Jurkat, Clone E6-1 (cell line): ENCODE measurements around the gene MAT1A.
"Not testable (repeated sequence)": the region's sequence is repeated elsewhere in the genome, so short reads cannot be mapped to it uniquely, and the experiment has no call there.

ENCODE experiments used
- DNase-seq: peaks from one replicate; pipeline ENCODE4 v3.0.0-alpha.2; 2011; ENCODE audit warnings: low read depth, low spot score
- H3K4me3 ChIP-seq: 2 replicates; pipeline ENCODE4 v1.5.1; 2011; ENCODE audit warnings: mild to moderate bottlenecking, low read length, control low read depth, moderate library complexity

MAT1A gene

GRCh38 chr10:80244371-80244770 is 45.1 kb downstream of the MAT1A start:
- H3K4me3 ChIP-seq, DNase-seq: not testable (repeated sequence)

DNA sequence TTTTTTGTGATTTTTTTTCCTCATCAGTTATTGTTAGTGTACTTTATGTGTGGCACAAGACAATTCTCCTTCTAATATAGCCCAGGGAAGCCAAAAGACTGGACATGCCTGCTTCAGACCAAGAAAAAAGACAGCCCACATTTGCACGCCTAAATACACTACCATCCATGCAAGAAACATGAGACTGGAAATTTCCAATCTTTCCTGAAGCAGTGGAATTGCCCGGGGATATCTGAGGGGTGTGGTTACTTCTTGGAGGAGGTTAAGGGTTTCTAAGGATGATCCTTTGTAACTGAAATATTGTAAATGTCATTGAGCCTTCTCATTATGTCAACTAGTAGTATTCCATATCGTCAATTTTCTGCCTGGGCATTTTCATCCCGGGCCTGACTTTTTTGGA is 47.1 kb downstream of the MAT1A start:
- DNase-seq, H3K4me3 ChIP-seq: not testable (repeated sequence)

DNA sequence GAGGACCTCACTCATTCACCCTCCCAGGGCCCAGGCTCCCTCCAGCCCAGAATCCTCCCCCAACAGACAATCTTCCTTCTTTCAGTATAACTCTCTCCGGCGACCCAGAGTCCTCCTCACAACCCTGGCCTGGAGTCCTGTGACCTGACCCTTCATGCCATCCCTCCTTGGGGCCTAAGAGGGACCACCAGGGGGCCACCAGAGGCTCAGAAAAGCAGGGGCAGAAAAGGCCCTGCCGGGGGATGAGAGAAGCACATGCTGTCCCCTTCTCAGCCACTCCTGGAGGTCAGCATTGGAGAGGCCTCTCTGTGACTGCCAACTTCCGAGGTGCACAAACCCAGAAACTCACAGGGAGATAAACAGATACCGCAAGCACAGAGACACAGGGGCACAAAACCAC is 53.0 kb downstream of the MAT1A start:
- not testable (repeated sequence) for H3K4me3 ChIP-seq, DNase-seq

DNA sequence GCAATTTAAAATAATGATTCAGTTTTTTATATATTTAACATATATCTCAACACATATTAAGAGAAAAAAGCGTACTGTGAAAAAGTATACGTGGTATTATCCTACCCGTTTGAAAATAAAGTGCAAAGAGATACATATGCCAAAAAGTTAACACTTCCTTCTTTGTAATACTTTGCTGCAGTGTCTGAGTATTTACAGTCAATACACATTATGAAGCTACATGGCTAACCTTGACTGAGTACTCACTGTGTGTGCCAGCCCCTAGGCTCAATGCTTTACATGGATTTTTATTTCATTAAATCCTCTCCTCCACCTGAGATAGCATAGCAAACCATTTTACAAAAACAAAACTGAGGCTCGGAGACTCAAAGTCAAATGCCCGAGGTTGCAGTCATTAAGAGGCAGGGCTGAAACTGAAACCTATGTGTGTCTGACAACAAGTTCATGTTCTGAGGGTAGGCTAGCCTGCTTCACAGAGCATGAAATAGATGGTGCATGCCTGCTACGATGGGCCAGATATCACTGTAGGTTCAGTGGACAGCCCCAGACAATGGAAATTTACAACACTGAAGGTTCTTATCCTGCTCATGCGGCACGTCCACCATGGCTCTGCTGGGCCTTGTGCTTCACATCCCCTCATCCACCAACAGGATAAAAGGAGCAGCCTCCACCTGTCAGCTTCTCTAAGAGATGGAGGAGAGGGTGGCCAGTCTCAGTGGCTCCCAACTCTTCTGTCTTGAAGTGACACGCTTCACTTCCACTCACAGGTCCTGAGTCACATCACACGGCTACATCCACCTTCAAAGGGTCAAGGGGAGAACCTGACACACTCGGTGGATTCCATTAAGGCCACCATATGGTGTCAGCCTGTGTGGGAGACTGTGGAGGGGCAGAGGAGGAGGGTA is 54.9 kb downstream of the MAT1A start:
- not testable (repeated sequence) for DNase-seq, H3K4me3 ChIP-seq

- not testable (repeated sequence) for DNase-seq, H3K4me3 ChIP-seq
Measured at GRCh38 chr10:80233871-80234270, 55.6 kb downstream of the MAT1A start.

- DNase-seq, H3K4me3 ChIP-seq: not testable (repeated sequence)
Measured at GRCh38 chr10:80226723-80227122, 62.7 kb downstream of the MAT1A start.

GRCh38 chr10:80223031-80223419 is 66.4 kb downstream of the MAT1A start:
- not testable (repeated sequence) for H3K4me3 ChIP-seq, DNase-seq
